H9 (cell line): ENCODE results near the gene ASL. TPM values are rescaled to one million over a fixed set of nuclear protein-coding genes. Genes with fewer than 3 reads are reported as not detected.

ENCODE experiments used
- DNase-seq: peaks from one replicate; pipeline ENCODE4 v3.0.0-alpha.2; 2017
- H2AFZ ChIP-seq: one replicate; pipeline ENCODE4 v1.6.1; 2013; ENCODE audit warnings: mild to moderate bottlenecking, low read length, control low read depth, moderate library complexity
- H2AK5ac ChIP-seq: 2 replicates; pipeline ENCODE4 v1.6.1; 2013; ENCODE audit warnings: low read length, control low read depth, mixed read lengths; ENCODE audit not compliant: insufficient read length
- H2BK120ac ChIP-seq: one replicate; pipeline ENCODE4 v1.6.1; 2013; ENCODE audit warnings: low read depth, mild to moderate bottlenecking, low read length, control low read depth, inconsistent platforms; ENCODE audit not compliant: poor library complexity, severe bottlenecking
- H2BK12ac ChIP-seq: 2 replicates; pipeline ENCODE4 v1.6.1; 2013; ENCODE audit warnings: low read length, control low read depth, mixed read lengths, low read depth; ENCODE audit not compliant: insufficient read length
- H2BK15ac ChIP-seq: 2 replicates; pipeline ENCODE4 v1.6.1; 2013; ENCODE audit warnings: low read depth, low read length, control low read depth
- H2BK20ac ChIP-seq: one replicate; pipeline ENCODE4 v1.6.1; 2013; ENCODE audit warnings: low read depth, mild to moderate bottlenecking, low read length, control low read depth, inconsistent platforms; ENCODE audit not compliant: poor library complexity, severe bottlenecking
- H2BK5ac ChIP-seq: 2 replicates; pipeline ENCODE4 v1.6.1; 2013; ENCODE audit warnings: low read length, control low read depth, mixed read lengths; ENCODE audit not compliant: insufficient read length
- H3K14ac ChIP-seq: 2 replicates; pipeline ENCODE4 v1.6.1; 2013; ENCODE audit warnings: low read length, control low read depth; ENCODE audit not compliant: insufficient read depth
- H3K18ac ChIP-seq: 2 replicates; pipeline ENCODE4 v1.6.1; 2013; ENCODE audit warnings: low read depth, mild to moderate bottlenecking, mixed read lengths, low read length, control low read depth; ENCODE audit not compliant: insufficient read length
- H3K23ac ChIP-seq: 2 replicates; pipeline ENCODE4 v1.6.1; 2013; ENCODE audit warnings: low read length, control low read depth, mixed read lengths, low read depth; ENCODE audit not compliant: insufficient read length
- H3K23me2 ChIP-seq: 2 replicates; pipeline ENCODE4 v1.6.1; 2013; ENCODE audit warnings: low read depth, mild to moderate bottlenecking, mixed read lengths, low read length, control low read depth; ENCODE audit not compliant: insufficient read length, poor library complexity, severe bottlenecking
- H3K27ac ChIP-seq: 2 replicates; pipeline ENCODE4 v1.5.1; 2013; ENCODE audit warnings: low read length, control low read depth, mixed read lengths, low read depth; ENCODE audit not compliant: insufficient read length
- H3K27me3 ChIP-seq: 2 replicates; pipeline ENCODE4 v1.6.1; 2013; ENCODE audit warnings: low read length, control low read depth, inconsistent platforms; ENCODE audit not compliant: insufficient read depth
- H3K4ac ChIP-seq: 2 replicates; pipeline ENCODE4 v1.6.1; 2013; ENCODE audit warnings: low read depth, mild to moderate bottlenecking, control low read depth, inconsistent platforms, low read length, moderate library complexity
- H3K4me1 ChIP-seq: 2 replicates; pipeline ENCODE4 v1.6.1; 2013; ENCODE audit warnings: low read length, control low read depth, inconsistent platforms; ENCODE audit not compliant: insufficient read depth
- H3K4me2 ChIP-seq: 2 replicates; pipeline ENCODE4 v1.6.1; 2013; ENCODE audit warnings: low read length, control low read depth, mixed read lengths; ENCODE audit not compliant: insufficient read length, insufficient read depth
- H3K56ac ChIP-seq: 2 replicates; pipeline ENCODE4 v1.6.1; 2013; ENCODE audit warnings: low read depth, mild to moderate bottlenecking, mixed read lengths, low read length, control low read depth; ENCODE audit not compliant: insufficient read length
- H3K79me1 ChIP-seq: 2 replicates; pipeline ENCODE4 v1.6.1; 2013; ENCODE audit warnings: low read depth, mild to moderate bottlenecking, moderate library complexity, low read length, control low read depth, inconsistent platforms; ENCODE audit not compliant: insufficient read depth, poor library complexity, severe bottlenecking
- H3K79me2 ChIP-seq: 2 replicates; pipeline ENCODE4 v1.6.1; 2013; ENCODE audit warnings: low read length, control low read depth, inconsistent platforms; ENCODE audit not compliant: insufficient read depth
- H3K9ac ChIP-seq: 2 replicates; pipeline ENCODE4 v1.6.1; 2013; ENCODE audit warnings: low read length, control low read depth, mixed read lengths; ENCODE audit not compliant: insufficient read length; ENCODE audit errors: extremely low read depth
- H3K9me3 ChIP-seq: one replicate; pipeline ENCODE4 v1.6.1; 2013; ENCODE audit warnings: low read depth, low read length, inconsistent platforms; ENCODE audit not compliant: control insufficient read depth
- H3T11ph ChIP-seq: one replicate; pipeline ENCODE4 v1.6.1; 2013; ENCODE audit warnings: mild to moderate bottlenecking, low read length, control low read depth, inconsistent platforms
- H4K20me1 ChIP-seq: one replicate; pipeline ENCODE4 v1.6.1; 2013; ENCODE audit not compliant: control insufficient read depth, insufficient read length, insufficient read depth
- H4K5ac ChIP-seq: 2 replicates; pipeline ENCODE4 v1.6.1; 2013; ENCODE audit warnings: low read depth, mild to moderate bottlenecking, mixed read lengths, low read length, control low read depth; ENCODE audit not compliant: insufficient read length
- H4K8ac ChIP-seq: replicated peaks from 2 replicates; pipeline ENCODE4 v1.6.1; 2013; ENCODE audit warnings: low read length, control low read depth, mixed read lengths, low read depth; ENCODE audit not compliant: insufficient read length
- H4K91ac ChIP-seq: 2 replicates; pipeline ENCODE4 v1.6.1; 2013; ENCODE audit warnings: low read depth, mild to moderate bottlenecking, moderate library complexity, mixed read lengths, low read length, control low read depth; ENCODE audit not compliant: insufficient read length
- H3K27ac Mint-ChIP-seq, 3 experiments: 2 replicates in 2 of 3; 3 replicates in 1 of 3; pipeline ENCODE4 v1.8.0; 2020 to 2021; ENCODE audit warnings: mixed read lengths in 3 of 3, mild to moderate bottlenecking in 1 of 3, moderate library complexity in 1 of 3
- H3K27me3 Mint-ChIP-seq: 2 replicates; pipeline ENCODE4 v1.8.0; 2021; ENCODE audit warnings: low read depth, mild to moderate bottlenecking, moderate library complexity, mixed read lengths
- H3K36me3 Mint-ChIP-seq, 3 experiments: 2 replicates in 2 of 3; 3 replicates in 1 of 3; pipeline ENCODE4 v1.8.0; 2020 to 2021; ENCODE audit warnings: low read depth in 3 of 3, mixed read lengths in 3 of 3; ENCODE audit not compliant: insufficient read depth in 1 of 3
- H3K4me1 Mint-ChIP-seq, 2 experiments: 2 replicates each; pipeline ENCODE4 v1.8.0; 2020; ENCODE audit warnings: mixed read lengths in 2 of 2
- H3K4me3 Mint-ChIP-seq, 2 experiments: 2 replicates in 1 of 2; 3 replicates in 1 of 2; pipeline ENCODE4 v1.8.0; 2020 to 2021; ENCODE audit warnings: mild to moderate bottlenecking in 2 of 2, mixed read lengths in 2 of 2, moderate library complexity in 1 of 2
- H3K9me3 Mint-ChIP-seq, 2 experiments: 2 replicates in 1 of 2; 3 replicates in 1 of 2; pipeline ENCODE4 v1.8.0; 2020; ENCODE audit warnings: mild to moderate bottlenecking in 2 of 2, mixed read lengths in 2 of 2, moderate library complexity in 1 of 2
- WGBS: extraction: QIAGEN DNeasy Blood & Tissue Kit; methylation state at CpG from one replicate; pipeline ENCODE4 v1.1.7; 2013; ENCODE audit warnings: missing lambda C conversion rate, low lambda C conversion rate, mixed read lengths; ENCODE audit not compliant: insufficient read length; ENCODE audit errors: extremely low coverage; 5-methylcytosine and 5-hydroxymethylcytosine counted together
- total RNA-seq: library from RNA; stranded (reverse); gene quantifications from 2 replicates; pipeline ENCODE4 v1.2.1, GENCODE V29; 2021
- TF ChIP-seq, protein P1 (sequence below): fragments of 200-600 bp; sonication (generic); conservative IDR thresholded peaks from 3 replicates; pipeline ENCODE4 v1.8.0; 2021; ENCODE audit warnings: antibody characterized with exemption, mild to moderate bottlenecking

Gene ASL
- total RNA-seq, 1 experiment from 2014 or later = 30.7 TPM

GRCh38 chr7:66099232-66099550, 23.6 kb downstream of the ASL start:
- Histone ChIP-seq H2BK5ac (no peak overlapping the region), H3K79me2 (no peaks in the 10 kb centered on the region), H2AK5ac (no peak overlapping the region), H3K23ac (no peak overlapping the region), H3K4me1 (no peaks in the 10 kb centered on the region), H4K8ac (no peak overlapping the region), H2BK120ac (no peak overlapping the region), H3T11ph (no peak overlapping the region), H4K20me1 (no peaks in the 10 kb centered on the region), H3K27ac (no peak overlapping the region), H2AFZ (no peak overlapping the region), H3K4me2 (peak overlapping the region; percentile 10), H3K9me3 (no peaks in the 10 kb centered on the region), H3K18ac (no peak overlapping the region), H3K79me1 (no peaks in the 10 kb centered on the region), H3K9ac (no peak overlapping the region), H2BK20ac (no peak overlapping the region), H4K91ac (no peak overlapping the region), H3K56ac (no peak overlapping the region), H2BK12ac (no peak overlapping the region), H3K4ac (no peak overlapping the region), H2BK15ac (no peak overlapping the region), H3K27me3 (no peaks in the 10 kb centered on the region), H4K5ac (no peak overlapping the region), H3K23me2 (no peaks in the 10 kb centered on the region), H3K14ac (no peak overlapping the region)
- no peaks in the 10 kb centered on the region; a peak in 1 of 7 replicates for H3K36me3 Mint-ChIP-seq
- WGBS = no CpG with 5 or more reads among the region's 2 CpGs
- H3K9me3 Mint-ChIP-seq = peaks cover 0 to 2% of the 10 kb centered on the region in 2 experiments; a peak in 1 of 5 replicates
- no peaks in the 10 kb centered on the region for H3K27me3 Mint-ChIP-seq
- no peak overlapping the region for H3K4me3 Mint-ChIP-seq
- TF ChIP-seq, protein P1, sequence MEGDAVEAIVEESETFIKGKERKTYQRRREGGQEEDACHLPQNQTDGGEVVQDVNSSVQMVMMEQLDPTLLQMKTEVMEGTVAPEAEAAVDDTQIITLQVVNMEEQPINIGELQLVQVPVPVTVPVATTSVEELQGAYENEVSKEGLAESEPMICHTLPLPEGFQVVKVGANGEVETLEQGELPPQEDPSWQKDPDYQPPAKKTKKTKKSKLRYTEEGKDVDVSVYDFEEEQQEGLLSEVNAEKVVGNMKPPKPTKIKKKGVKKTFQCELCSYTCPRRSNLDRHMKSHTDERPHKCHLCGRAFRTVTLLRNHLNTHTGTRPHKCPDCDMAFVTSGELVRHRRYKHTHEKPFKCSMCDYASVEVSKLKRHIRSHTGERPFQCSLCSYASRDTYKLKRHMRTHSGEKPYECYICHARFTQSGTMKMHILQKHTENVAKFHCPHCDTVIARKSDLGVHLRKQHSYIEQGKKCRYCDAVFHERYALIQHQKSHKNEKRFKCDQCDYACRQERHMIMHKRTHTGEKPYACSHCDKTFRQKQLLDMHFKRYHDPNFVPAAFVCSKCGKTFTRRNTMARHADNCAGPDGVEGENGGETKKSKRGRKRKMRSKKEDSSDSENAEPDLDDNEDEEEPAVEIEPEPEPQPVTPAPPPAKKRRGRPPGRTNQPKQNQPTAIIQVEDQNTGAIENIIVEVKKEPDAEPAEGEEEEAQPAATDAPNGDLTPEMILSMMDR = no peak
- H3K4me1 Mint-ChIP-seq = peaks cover 5 to 9% of the 10 kb centered on the region in 2 experiments; a peak in 3 of 4 replicates
- no peak overlapping the region for H3K27ac Mint-ChIP-seq
- no peak for DNase-seq
